Right lobe of liver (tissue), 4 donors: ENCODE results near the gene ACAP3.

Experiments used
- POLR2A ChIP-seq: fragments of 450-650 bp; IDR thresholded peaks from one replicate; pipeline ENCODE4 v1.6.1; 2017; ENCODE audit warnings: antibody characterized with exemption, mild to moderate bottlenecking
- TF ChIP-seq, protein P1 (sequence below), 4 donors: fragments of 200-600 bp in 3 of 4; fragments of 450-650 bp in 1 of 4; IDR thresholded peaks; one replicate each; pipeline versions ENCODE4 v1.5.1 to v1.8.0; 2016 to 2022; ENCODE audit warnings: antibody characterized with exemption in 4 of 4, mild to moderate bottlenecking in 2 of 4
- donor health status: DM: no; HTN: no; CAD: no.
- donor health status: DM: no; HTN: no; CAD: no.
- donor health status: DM: no; HTN: yes; CAD: no.

DNA sequence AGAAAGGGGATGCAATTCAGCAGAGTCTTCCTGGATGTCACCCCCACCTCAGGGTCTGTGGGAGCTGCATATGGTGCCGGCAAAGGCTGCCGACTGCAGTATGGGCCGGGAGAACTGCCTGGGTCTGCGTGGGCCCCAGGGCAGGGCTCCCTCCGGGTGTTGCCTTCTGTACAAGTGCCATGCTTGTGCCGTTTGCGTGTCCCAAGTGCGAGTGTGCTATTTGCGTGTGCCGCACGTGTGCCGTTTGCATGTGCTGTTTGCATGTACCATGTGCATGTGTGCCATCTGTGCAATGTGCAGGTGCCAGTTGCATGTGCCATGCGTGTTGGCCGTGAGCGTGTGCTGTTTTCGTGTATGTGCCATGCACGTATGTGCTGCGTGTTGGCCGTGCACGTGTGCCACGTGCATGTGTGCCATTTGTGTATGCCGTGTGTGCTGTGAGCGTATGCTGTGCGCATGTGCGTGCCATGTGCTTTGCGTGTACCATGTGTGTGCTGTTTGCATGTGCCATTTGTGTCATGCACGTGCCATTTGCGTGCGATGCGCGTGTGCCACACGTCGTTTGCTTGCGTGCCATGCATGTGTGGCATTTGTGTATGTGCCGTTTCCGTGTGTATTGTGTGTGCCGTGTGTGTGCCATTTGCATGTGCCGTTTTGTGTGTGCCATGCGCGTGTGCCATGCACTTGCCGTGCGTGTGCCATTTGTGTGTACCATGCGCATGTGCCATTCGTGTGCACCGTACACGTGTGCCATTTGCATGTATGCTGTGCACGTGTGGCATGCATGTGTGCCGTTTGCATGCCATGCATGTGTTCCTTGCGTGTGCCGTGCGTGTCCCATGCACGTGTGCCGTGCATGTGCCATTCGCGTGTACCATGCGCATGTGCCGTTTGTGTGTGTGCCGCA lies 21.8 kb upstream of the ACAP3 start:
- TF ChIP-seq, protein P1, sequence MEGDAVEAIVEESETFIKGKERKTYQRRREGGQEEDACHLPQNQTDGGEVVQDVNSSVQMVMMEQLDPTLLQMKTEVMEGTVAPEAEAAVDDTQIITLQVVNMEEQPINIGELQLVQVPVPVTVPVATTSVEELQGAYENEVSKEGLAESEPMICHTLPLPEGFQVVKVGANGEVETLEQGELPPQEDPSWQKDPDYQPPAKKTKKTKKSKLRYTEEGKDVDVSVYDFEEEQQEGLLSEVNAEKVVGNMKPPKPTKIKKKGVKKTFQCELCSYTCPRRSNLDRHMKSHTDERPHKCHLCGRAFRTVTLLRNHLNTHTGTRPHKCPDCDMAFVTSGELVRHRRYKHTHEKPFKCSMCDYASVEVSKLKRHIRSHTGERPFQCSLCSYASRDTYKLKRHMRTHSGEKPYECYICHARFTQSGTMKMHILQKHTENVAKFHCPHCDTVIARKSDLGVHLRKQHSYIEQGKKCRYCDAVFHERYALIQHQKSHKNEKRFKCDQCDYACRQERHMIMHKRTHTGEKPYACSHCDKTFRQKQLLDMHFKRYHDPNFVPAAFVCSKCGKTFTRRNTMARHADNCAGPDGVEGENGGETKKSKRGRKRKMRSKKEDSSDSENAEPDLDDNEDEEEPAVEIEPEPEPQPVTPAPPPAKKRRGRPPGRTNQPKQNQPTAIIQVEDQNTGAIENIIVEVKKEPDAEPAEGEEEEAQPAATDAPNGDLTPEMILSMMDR (IDR thresholded peaks at IDR 0.05) = no peak
- peak; percentile 16 for TF ChIP-seq POLR2A
